GM23338 (cell line): ENCODE data around the gene SERTAD3. TPM values are rescaled to one million over a fixed set of nuclear protein-coding genes. Genes with fewer than 3 reads are reported as not detected.

Experiments
- ATAC-seq: fragments of 200-7000 bp; cut with Tn5 transposase; 3 replicates; pipeline ENCODE4 v1.9.1; 2020
- DNase-seq: peaks from one replicate; pipeline ENCODE4 v3.0.0-alpha.2; 2015; ENCODE audit warnings: low spot score
- H2AFZ ChIP-seq: fragments of 200-600 bp; sonication (generic); 2 replicates; pipeline ENCODE4 v1.8.0; 2016; ENCODE audit warnings: antibody characterized with exemption, mild to moderate bottlenecking, moderate library complexity
- H3F3A ChIP-seq: fragments of 200-600 bp; sonication (generic); replicated peaks from 2 replicates; pipeline ENCODE4 v1.8.0; 2017; ENCODE audit warnings: antibody characterized with exemption, mixed run types, low read depth
- H3K27ac ChIP-seq: fragments of 200-600 bp; sonication (generic); 2 replicates; pipeline ENCODE4 v1.6.1; 2016; ENCODE audit warnings: low read depth
- H3K27me3 ChIP-seq: fragments of 200-600 bp; sonication (generic); 2 replicates; pipeline ENCODE4 v1.8.0; 2016; ENCODE audit warnings: mild to moderate bottlenecking, mixed run types, moderate library complexity; ENCODE audit not compliant: insufficient read depth
- H3K36me3 ChIP-seq: fragments of 200-600 bp; sonication (generic); 2 replicates; pipeline ENCODE4 v1.8.0; 2016; ENCODE audit warnings: mild to moderate bottlenecking; ENCODE audit not compliant: insufficient read depth
- H3K4me1 ChIP-seq: fragments of 200-600 bp; sonication (generic); 2 replicates; pipeline ENCODE4 v1.8.0; 2016; ENCODE audit warnings: mild to moderate bottlenecking, moderate library complexity; ENCODE audit not compliant: insufficient read depth
- H3K4me2 ChIP-seq: fragments of 200-600 bp; sonication (generic); 2 replicates; pipeline ENCODE4 v1.7.1; 2017; ENCODE audit warnings: mixed run types
- H3K4me3 ChIP-seq: fragments of 200-600 bp; sonication (generic); 2 replicates; pipeline ENCODE4 v1.6.1; 2016; ENCODE audit warnings: mixed run types
- H3K79me2 ChIP-seq: fragments of 200-600 bp; sonication (generic); replicated peaks from 2 replicates; pipeline ENCODE4 v1.8.0; 2017; ENCODE audit warnings: mild to moderate bottlenecking; ENCODE audit not compliant: insufficient read depth
- H3K9me2 ChIP-seq: fragments of 200-600 bp; sonication (generic); 2 replicates; pipeline ENCODE4 v1.8.0; 2017; ENCODE audit not compliant: insufficient read depth
- H4K20me1 ChIP-seq: fragments of 200-600 bp; sonication (generic); replicated peaks from 2 replicates; pipeline ENCODE4 v1.8.0; 2017; ENCODE audit warnings: mild to moderate bottlenecking; ENCODE audit not compliant: insufficient read depth
- H3K27ac Mint-ChIP-seq: 2 replicates; pipeline ENCODE4 v1.8.0; 2020; ENCODE audit warnings: inconsistent platforms, mild to moderate bottlenecking, moderate library complexity, mixed read lengths
- H3K27me3 Mint-ChIP-seq: 3 replicates; pipeline ENCODE4 v1.8.0; 2022; ENCODE audit warnings: low read depth, mild to moderate bottlenecking, moderate library complexity, mixed read lengths, inconsistent platforms; ENCODE audit not compliant: insufficient read depth, poor library complexity
- H3K36me3 Mint-ChIP-seq: 3 replicates; pipeline ENCODE4 v1.8.0; 2021; ENCODE audit warnings: low read depth, mild to moderate bottlenecking, inconsistent platforms, moderate library complexity, mixed read lengths
- H3K4me1 Mint-ChIP-seq: 3 replicates; pipeline ENCODE4 v1.8.0; 2020; ENCODE audit warnings: mild to moderate bottlenecking, inconsistent platforms, mixed read lengths
- H3K4me3 Mint-ChIP-seq: 3 replicates; pipeline ENCODE4 v1.8.0; 2021; ENCODE audit warnings: moderate library complexity, mild to moderate bottlenecking, inconsistent platforms, mixed read lengths
- H3K9me3 Mint-ChIP-seq: 3 replicates; pipeline ENCODE4 v1.8.0; 2020; ENCODE audit warnings: moderate library complexity, mild to moderate bottlenecking, inconsistent platforms, mixed read lengths
- CREB1 ChIP-seq: fragments of 250-450 bp; sonication (Bioruptor Pico); IDR thresholded peaks from 2 replicates; pipeline ENCODE4 v1.5.0; 2020; ENCODE audit warnings: low read depth, mild to moderate bottlenecking, moderate library complexity
- ETS1 ChIP-seq: IDR thresholded peaks from 2 replicates; pipeline ENCODE4 v1.6.1; 2016; ENCODE audit warnings: antibody characterized with exemption
- JUNB ChIP-seq: IDR thresholded peaks from one replicate; pipeline ENCODE4 v1.6.1; 2016; ENCODE audit warnings: antibody characterized with exemption; ENCODE audit not compliant: unreplicated experiment
- NANOG ChIP-seq: IDR thresholded peaks from 2 replicates; pipeline ENCODE4 v1.6.1; 2016; ENCODE audit warnings: antibody characterized with exemption, borderline replicate concordance
- POLR2AphosphoS5 ChIP-seq: IDR thresholded peaks from 2 replicates; pipeline ENCODE4 v1.6.1; 2016; ENCODE audit warnings: antibody characterized with exemption, low read depth
- STAT1 ChIP-seq: IDR thresholded peaks from one replicate; pipeline ENCODE4 v1.6.1; 2016; ENCODE audit warnings: antibody characterized with exemption; ENCODE audit not compliant: unreplicated experiment
- ZNF114 ChIP-seq: fragments of 250-450 bp; sonication (Bioruptor Pico); IDR thresholded peaks from 2 replicates; pipeline ENCODE4 v1.5.0; 2020; ENCODE audit warnings: mild to moderate bottlenecking, moderate library complexity
- ZNF331 ChIP-seq: fragments of 250-450 bp; sonication (Bioruptor Pico); IDR thresholded peaks from 2 replicates; pipeline ENCODE4 v1.5.0; 2020; ENCODE audit warnings: low read depth, mild to moderate bottlenecking, moderate library complexity
- ZNF462 ChIP-seq: fragments of 250-450 bp; sonication (Bioruptor Pico); IDR thresholded peaks from 2 replicates; pipeline ENCODE4 v1.5.0; 2020; ENCODE audit warnings: mild to moderate bottlenecking, moderate library complexity
- polyA plus RNA-seq: library from polyadenylated mRNA; unstranded; fragments of >200 nt; fragmentation: Nextera tagmentation; extraction: Ambion mirVana; gene quantifications from 2 replicates; pipeline ENCODE4 v1.2.1, GENCODE V29; 2016
- total RNA-seq: library from RNA; depleted of rRNA; stranded (reverse); fragments of >200 nt; shearing (Covaris generic); gene quantifications from 2 replicates; pipeline ENCODE4 v1.2.3, GENCODE V29; 2014

SERTAD3 gene
- total and polyA plus RNA-seq, 2 experiments from 2014 or later: 15.4 to 24.1 TPM

- TF ChIP-seq ZNF331: no peak
Measured at GRCh38 chr19:40400559-40400958, 43.6 kb downstream of the SERTAD3 start (continued).

- Mint-ChIP-seq H3K9me3 (no peaks in the 10 kb centered on the region; the same call in 1 of the 3 replicates), H3K4me1 (peaks cover 13% of the 10 kb centered on the region), H3K4me3 (peak overlapping the region; percentile 45), H3K27ac (no peak overlapping the region), H3K36me3 (peaks cover 2% of the 10 kb centered on the region; the same call in 1 of the 3 replicates), H3K27me3 (peaks cover 27% of the 10 kb centered on the region)
- H3K9me2 ChIP-seq: no peaks in the 10 kb centered on the region
- H3K4me1 ChIP-seq: no peaks in the 10 kb centered on the region
- peak overlapping the region; percentile 43 for H3K4me3 ChIP-seq
- no peaks in the 10 kb centered on the region for H3K79me2 ChIP-seq
- DNase-seq: peak; percentile 97
- H4K20me1 ChIP-seq: no peaks in the 10 kb centered on the region
- H3K36me3 ChIP-seq: no peaks in the 10 kb centered on the region
- H3K27me3 ChIP-seq: peaks cover 16% of the 10 kb centered on the region
- H3K27ac ChIP-seq: no peak overlapping the region
- 0 out of 2 replicates have a peak, but pooled peaks have one; percentile 18 for TF ChIP-seq POLR2AphosphoS5
- TF ChIP-seq ETS1: no peak
- ATAC-seq: peak; percentile 88
- H2AFZ ChIP-seq: no peak overlapping the region
- H3K4me2 ChIP-seq: peak overlapping the region; percentile 72
- peaks cover 4% of the 10 kb centered on the region for H3F3A ChIP-seq
Measured at GRCh38 chr19:40398417-40399131, 45.6 kb downstream of the SERTAD3 start.

GRCh38 chr19:40397568-40397906, 46.6 kb downstream of the SERTAD3 start:
- H3K4me2 ChIP-seq: no peak overlapping the region
- Mint-ChIP-seq H3K4me3 (no peak overlapping the region), H3K4me1 (peaks cover 13% of the 10 kb centered on the region), H3K27ac (no peak overlapping the region), H3K36me3 (no peaks in the 10 kb centered on the region), H3K9me3 (no peaks in the 10 kb centered on the region; the same call in 1 of the 3 replicates), H3K27me3 (peaks cover 27% of the 10 kb centered on the region)
- H2AFZ ChIP-seq: no peak overlapping the region
- no peaks in the 10 kb centered on the region for H3K79me2 ChIP-seq
- no peak for ATAC-seq
- no peak overlapping the region for H3K4me3 ChIP-seq
- peaks cover 4% of the 10 kb centered on the region for H3F3A ChIP-seq
- no peaks in the 10 kb centered on the region for H3K4me1 ChIP-seq
- no peak overlapping the region for H3K27ac ChIP-seq
- H3K27me3 ChIP-seq: peaks cover 16% of the 10 kb centered on the region
- no peaks in the 10 kb centered on the region for H3K36me3 ChIP-seq
- H4K20me1 ChIP-seq: no peaks in the 10 kb centered on the region
- no peaks in the 10 kb centered on the region for H3K9me2 ChIP-seq
- no peak for DNase-seq
- TF ChIP-seq ZNF331 (no peak), ZNF114 (CRISPR knock-in tag) (no peak), ETS1 (no peak), STAT1 (no peak), POLR2AphosphoS5 (no peak), CREB1 (CRISPR knock-in tag) (no peak), NANOG (no peak), JUNB (no peak), ZNF462 (CRISPR knock-in tag) (no peak)
